H1 (cell line): ENCODE data around the gene PTGIR. TPM values are rescaled to one million over a fixed set of nuclear protein-coding genes. Genes with fewer than 3 reads are reported as not detected.

Source experiments
- CHD1 ChIP-seq: IDR thresholded peaks from 2 replicates; pipeline ENCODE4 v1.6.1; 2012; ENCODE audit warnings: low read depth, low read length, improper control_type of control experiment
- CTCF ChIP-seq, 3 experiments: IDR thresholded peaks; 1 replicate in 2 of 3; 2 replicates in 1 of 3; pipeline versions ENCODE4 v1.5.1 to v1.6.1; 2011; ENCODE audit warnings: low read length in 3 of 3, mild to moderate bottlenecking in 3 of 3, inconsistent platforms in 2 of 3, low read depth in 1 of 3, moderate library complexity in 1 of 3; ENCODE audit not compliant: insufficient read depth in 1 of 3; ENCODE audit errors: control extremely low read depth in 1 of 3
- FOSL1 ChIP-seq: IDR thresholded peaks from 2 replicates; pipeline ENCODE4 v1.6.1; 2011; ENCODE audit warnings: mild to moderate bottlenecking, low read depth, low read length, moderate library complexity; ENCODE audit not compliant: insufficient read depth
- JUN ChIP-seq: IDR thresholded peaks from 2 replicates; pipeline ENCODE4 v1.6.1; 2011; ENCODE audit warnings: low read depth, mild to moderate bottlenecking, improper control_type of control experiment, low read length
- RAD21 ChIP-seq, 2 experiments: IDR thresholded peaks in 1 of 2; conservative IDR thresholded peaks in 1 of 2; 2 replicates each; pipeline ENCODE4 v1.6.1; 2011; ENCODE audit warnings: low read depth in 2 of 2, low read length in 2 of 2, improper control_type of control experiment in 1 of 2, inconsistent platforms in 1 of 2, mild to moderate bottlenecking in 1 of 2, moderate library complexity in 1 of 2
- SP1 ChIP-seq: IDR thresholded peaks from 2 replicates; pipeline ENCODE4 v1.6.1; 2011; ENCODE audit warnings: low read depth, low read length
- ZNF274 ChIP-seq: IDR thresholded peaks from 2 replicates; pipeline ENCODE4 v1.7.0; 2012; ENCODE audit warnings: low read length, borderline replicate concordance; ENCODE audit errors: extremely low read depth
- polyA plus RNA-seq, 7 experiments: library from polyadenylated mRNA; depleted of rRNA in 3 of 7; stranded (reverse) in 5 of 7; unstranded in 2 of 7; fragments of >200 nt in 5 of 7; fragments of 200-250 nt in 2 of 7; gene quantifications; 1 replicate in 5 of 7; 2 replicates in 1 of 7; 4 replicates in 1 of 7; pipeline versions ENCODE4 v1.2.1 to v1.2.3, GENCODE V29; 2011 to 2013; ENCODE audit warnings: missing spikeins in 2 of 7, mixed read lengths in 2 of 7
- total RNA-seq: library from RNA; stranded (reverse); fragmentation: NEBNext Ultra II Directional; extraction: Animal tissue kit (Norgen Biotek cat#: 25700); gene quantifications from 2 replicates; pipeline ENCODE4 v1.2.1, GENCODE V29; 2021

PTGIR gene
- total and polyA plus RNA-seq, 2 of the 8 experiments (the other 6 are each of a cell fraction or from before 2014, with no cell fraction given), result 0.15 TPM; not detected in 1

DNA sequence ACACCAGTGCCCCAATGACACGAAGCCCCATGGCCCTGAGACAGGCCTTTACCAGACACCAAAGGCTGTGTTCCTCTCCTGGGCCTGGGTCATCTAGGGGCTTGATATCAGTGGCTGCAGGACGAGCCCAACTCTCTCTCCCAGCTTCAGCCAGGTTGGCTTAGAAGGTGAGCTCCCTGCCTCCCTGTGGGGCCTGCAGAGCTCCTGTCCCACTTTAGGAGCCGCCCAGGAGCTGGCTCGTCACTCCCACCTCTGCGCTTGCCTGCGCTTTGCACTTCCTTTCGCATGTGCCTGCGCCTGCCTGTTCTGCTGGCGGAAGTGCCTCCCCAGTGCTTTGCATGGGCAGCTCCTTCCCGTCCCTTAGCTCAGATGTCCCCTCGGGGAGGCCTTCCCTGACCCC, 18.9 kb downstream of the PTGIR start (continued):
- TF ChIP-seq CTCF (IDR thresholded peaks at IDR 0.05; ENCODE audit: control extremely low read depth in 1 of 3, insufficient read depth in 1 of 3, low read depth in 1 of 3, low read length in 3 of 3) (no peak), JUN (no peak), SP1 (no peak), CHD1 (no peak), ZNF274 (no peak), RAD21 (IDR thresholded peaks at IDR 0.05 in 1 of 2, conservative IDR thresholded peaks at IDR 0.05 in 1 of 2; ENCODE audit: low read depth in 2 of 2, low read length in 2 of 2) (no peak), FOSL1 (no peak)
